Fibroblast of lung (primary cell): Measurements from ENCODE around the gene GSN. TPM values are rescaled to one million over a fixed set of nuclear protein-coding genes. Genes with fewer than 3 reads are reported as not detected.

Experiments
- DNase-seq, 2 donors: peaks; one replicate each; pipeline versions ENCODE4 v3.0.0 to v3.0.0-alpha.2; 2010; ENCODE audit warnings: low read depth in 2 of 2
- H2AFZ ChIP-seq: 2 replicates; pipeline ENCODE4 v1.5.1; 2012; ENCODE audit warnings: low read length, control low read depth, inconsistent platforms
- H3K27ac ChIP-seq: 2 replicates; pipeline ENCODE4 v1.5.1; 2011; ENCODE audit warnings: low read length, control low read depth; ENCODE audit not compliant: insufficient read depth
- H3K27me3 ChIP-seq: 2 replicates; pipeline ENCODE4 v1.5.1; 2011; ENCODE audit warnings: mild to moderate bottlenecking, low read length; ENCODE audit not compliant: control insufficient read depth, insufficient read depth
- H3K36me3 ChIP-seq: 2 replicates; pipeline ENCODE4 v1.5.1; 2011; ENCODE audit warnings: low read length; ENCODE audit not compliant: control insufficient read depth, insufficient read depth
- H3K4me1 ChIP-seq: 2 replicates; pipeline ENCODE4 v1.5.1; 2011; ENCODE audit warnings: low read length; ENCODE audit not compliant: control insufficient read depth, insufficient read depth; ENCODE audit errors: extremely low read depth
- H3K4me2 ChIP-seq: 2 replicates; pipeline ENCODE4 v1.5.1; 2011; ENCODE audit warnings: low read length, control low read depth; ENCODE audit not compliant: insufficient read depth; ENCODE audit errors: extremely low read depth
- H3K4me3 ChIP-seq, 4 experiments: fragments of 200-600 bp in 1 of 4; sonication (generic) in 1 of 4; replicated peaks in 1 of 4; 2 replicates each; pipeline ENCODE4 v1.5.1; 2011 to 2016; ENCODE audit warnings: low read length in 4 of 4, low read depth in 3 of 4, mild to moderate bottlenecking in 3 of 4, control low read depth in 2 of 4, inconsistent platforms in 1 of 4, mixed read lengths in 1 of 4; ENCODE audit not compliant: insufficient read depth in 1 of 4; ENCODE audit errors: control extremely low read depth in 1 of 4
- H3K79me2 ChIP-seq: 2 replicates; pipeline ENCODE4 v1.5.1; 2012; ENCODE audit warnings: mild to moderate bottlenecking, low read length, inconsistent platforms; ENCODE audit not compliant: control insufficient read depth, insufficient read depth
- H3K9ac ChIP-seq: 2 replicates; pipeline ENCODE4 v1.5.1; 2011; ENCODE audit warnings: mild to moderate bottlenecking, low read length, control low read depth; ENCODE audit not compliant: insufficient read depth
- H3K9me3 ChIP-seq: 2 replicates; pipeline ENCODE4 v1.5.1; 2012; ENCODE audit warnings: low read depth, low read length; ENCODE audit not compliant: control insufficient read depth, insufficient read depth
- H4K20me1 ChIP-seq: 2 replicates; pipeline ENCODE4 v1.5.1; 2011; ENCODE audit warnings: low read length; ENCODE audit not compliant: control insufficient read depth, insufficient read depth; ENCODE audit errors: extremely low read depth
- CTCF ChIP-seq, 2 donors: IDR thresholded peaks in 1 of 2; conservative IDR thresholded peaks in 1 of 2; 1 replicate in 1 of 2; 2 replicates in 1 of 2; pipeline ENCODE4 v1.5.1; 2011 to 2012; ENCODE audit warnings: low read length in 2 of 2, control low read depth in 1 of 2, inconsistent platforms in 1 of 2, low read depth in 1 of 2, mild to moderate bottlenecking in 1 of 2
- EZH2 ChIP-seq: IDR thresholded peaks from 2 replicates; pipeline ENCODE4 v1.5.1; 2012; ENCODE audit warnings: low read length, control low read depth, mild to moderate bottlenecking; ENCODE audit errors: missing control alignments
- polyA plus RNA-seq, 2 donors: library from polyadenylated mRNA; depleted of rRNA in 1 of 2; stranded (reverse) in 1 of 2; unstranded in 1 of 2; fragments of >200 nt; gene quantifications; 2 replicates each; pipeline ENCODE4 v1.2.1, GENCODE V29; 2011 to 2012; ENCODE audit warnings: missing spikeins in 1 of 2
- total RNA-seq: library from RNA; depleted of rRNA; stranded (reverse); fragments of >200 nt; gene quantifications from 2 replicates; pipeline ENCODE4 v1.2.1, GENCODE V29; 2014

GSN gene
- total and polyA plus RNA-seq, 2 donors (not counting 1 experiment from before 2014, with no cell fraction given), result 432 to 588 TPM

GRCh38 chr9:121305269-121305994 is 37.5 kb downstream of the GSN start:
- H3K36me3 ChIP-seq, result peaks cover 31% of the 10 kb centered on the region
- H3K4me3 ChIP-seq, result no peak overlapping the region
- H3K4me1 ChIP-seq, result no peaks in the 10 kb centered on the region
- H3K27me3 ChIP-seq, result no peaks in the 10 kb centered on the region
- H2AFZ ChIP-seq, result no peak overlapping the region
- no peaks in the 10 kb centered on the region for H3K9me3 ChIP-seq
- no peak for DNase-seq
- no peak overlapping the region for H3K9ac ChIP-seq
- TF ChIP-seq EZH2 (no peak), CTCF (conservative IDR thresholded peaks at IDR 0.05 in 1 of 2, IDR thresholded peaks at IDR 0.05 in 1 of 2; ENCODE audit: low read depth in 1 of 2, low read length in 2 of 2) (no peak)
- no peak overlapping the region for H3K4me2 ChIP-seq
- no peak overlapping the region for H3K27ac ChIP-seq
- H3K79me2 ChIP-seq, result no peaks in the 10 kb centered on the region
- H4K20me1 ChIP-seq, result no peaks in the 10 kb centered on the region

- H3K36me3 ChIP-seq, result peaks cover 33% of the 10 kb centered on the region
- no peak for DNase-seq
- no peaks in the 10 kb centered on the region for H3K9me3 ChIP-seq
- no peaks in the 10 kb centered on the region for H3K79me2 ChIP-seq
- H3K4me1 ChIP-seq, result no peaks in the 10 kb centered on the region
- H3K27me3 ChIP-seq, result no peaks in the 10 kb centered on the region
- no peaks in the 10 kb centered on the region for H4K20me1 ChIP-seq
- no peak overlapping the region for H2AFZ ChIP-seq
- no peak overlapping the region for H3K4me2 ChIP-seq
- H3K4me3 ChIP-seq, result no peak overlapping the region
- H3K27ac ChIP-seq, result no peak overlapping the region
- no peak overlapping the region for H3K9ac ChIP-seq
- TF ChIP-seq EZH2 (no peak), CTCF (conservative IDR thresholded peaks at IDR 0.05 in 1 of 2, IDR thresholded peaks at IDR 0.05 in 1 of 2; ENCODE audit: low read depth in 1 of 2, low read length in 2 of 2) (no peak)
These were observed 40.0 kb downstream of the GSN start for GRCh38 chr9:121307976-121308375.

GRCh38 chr9:121308765-121309164 is 40.8 kb downstream of the GSN start:
- TF ChIP-seq CTCF (conservative IDR thresholded peaks at IDR 0.05 in 1 of 2, IDR thresholded peaks at IDR 0.05 in 1 of 2; ENCODE audit: low read depth in 1 of 2, low read length in 2 of 2) (no peak), EZH2 (no peak)
- no peak for DNase-seq
- H3K36me3 ChIP-seq, result peaks cover 34% of the 10 kb centered on the region

More at GRCh38 chr9:121308765-121309164, 40.8 kb downstream of the GSN start:
- no peak overlapping the region for H3K4me3 ChIP-seq
- no peaks in the 10 kb centered on the region for H3K79me2 ChIP-seq
- H2AFZ ChIP-seq, result no peak overlapping the region
- H3K27ac ChIP-seq, result no peak overlapping the region
- H3K4me1 ChIP-seq, result no peaks in the 10 kb centered on the region
- no peaks in the 10 kb centered on the region for H3K27me3 ChIP-seq
- no peak overlapping the region for H3K4me2 ChIP-seq
- H4K20me1 ChIP-seq, result no peaks in the 10 kb centered on the region
- H3K9me3 ChIP-seq, result no peaks in the 10 kb centered on the region
- H3K9ac ChIP-seq, result no peak overlapping the region
